Smooth muscle cell of the brain vasculature (primary cell): ENCODE measurements around the gene AKAP8.
"Not testable (repeated sequence)": the region's sequence is repeated elsewhere in the genome, so short reads cannot be mapped to it uniquely, and the experiment has no call there.

Experiments
- DNase-seq: peaks from one replicate; pipeline ENCODE4 v3.0.0-alpha.2; 2012; ENCODE audit warnings: low read depth, low spot score

The AKAP8 gene

DNA sequence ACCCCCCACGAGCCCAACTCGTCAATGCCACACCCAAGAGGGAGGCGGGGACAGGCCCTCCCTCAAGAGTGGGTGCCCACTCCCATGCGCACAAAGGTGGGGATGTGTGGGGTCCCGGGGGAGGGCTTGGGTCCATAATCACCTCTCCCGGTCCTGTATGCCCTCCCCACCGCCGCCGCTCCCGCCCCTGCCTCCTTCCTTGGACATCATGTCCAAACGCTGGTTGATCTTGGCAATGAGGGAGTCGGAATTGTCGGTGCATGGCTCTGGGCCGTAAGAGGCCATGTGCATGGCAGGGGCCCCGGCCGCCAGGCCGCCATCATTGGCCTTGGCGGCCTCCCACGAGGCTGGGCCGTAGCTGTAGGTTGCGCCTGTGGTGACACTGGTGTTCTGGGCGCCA, 5.9 kb downstream of the AKAP8 start:
- DNase-seq: no peak

DNA sequence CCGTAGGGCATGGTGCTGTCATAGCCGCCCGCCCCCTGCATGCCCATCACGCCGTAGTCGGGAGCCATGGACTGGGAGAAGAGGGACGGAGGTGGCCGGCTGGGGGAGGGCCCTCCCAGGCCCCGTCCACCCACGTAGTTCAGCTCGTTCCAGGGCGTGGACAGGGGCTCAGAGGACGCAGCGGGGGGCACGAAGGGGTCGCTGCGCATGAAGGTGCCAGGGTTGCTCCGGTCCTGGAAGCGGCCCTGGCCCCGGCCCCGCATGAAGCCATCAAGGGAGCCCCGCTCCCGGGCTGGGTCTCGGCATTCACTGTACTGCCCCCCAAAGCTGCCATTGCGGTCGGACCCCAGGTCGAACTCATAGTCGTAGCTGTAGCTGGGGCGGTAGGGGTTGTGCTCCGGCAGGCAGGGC, 6.7 kb downstream of the AKAP8 start:
- DNase-seq: no peak

DNA sequence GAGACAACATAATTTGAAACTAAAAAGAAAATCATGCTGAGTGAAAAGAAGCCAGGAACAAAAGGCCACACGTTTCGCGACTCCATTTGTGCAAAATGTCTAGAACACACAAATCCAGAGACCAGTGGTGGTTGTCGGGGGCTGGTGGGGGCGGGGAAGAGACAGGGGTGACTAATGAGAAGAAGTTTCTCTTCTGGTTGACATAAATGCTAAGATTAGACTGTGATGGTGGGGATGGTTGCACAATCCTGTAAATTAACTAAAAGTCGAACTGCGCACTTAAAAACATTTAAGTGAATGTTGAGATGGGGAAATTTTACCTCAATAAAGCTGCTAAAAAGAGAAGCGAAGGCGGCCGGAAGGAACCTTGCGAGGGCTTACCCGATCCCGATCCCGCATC, 7.1 kb downstream of the AKAP8 start:
- no peak for DNase-seq

DNA sequence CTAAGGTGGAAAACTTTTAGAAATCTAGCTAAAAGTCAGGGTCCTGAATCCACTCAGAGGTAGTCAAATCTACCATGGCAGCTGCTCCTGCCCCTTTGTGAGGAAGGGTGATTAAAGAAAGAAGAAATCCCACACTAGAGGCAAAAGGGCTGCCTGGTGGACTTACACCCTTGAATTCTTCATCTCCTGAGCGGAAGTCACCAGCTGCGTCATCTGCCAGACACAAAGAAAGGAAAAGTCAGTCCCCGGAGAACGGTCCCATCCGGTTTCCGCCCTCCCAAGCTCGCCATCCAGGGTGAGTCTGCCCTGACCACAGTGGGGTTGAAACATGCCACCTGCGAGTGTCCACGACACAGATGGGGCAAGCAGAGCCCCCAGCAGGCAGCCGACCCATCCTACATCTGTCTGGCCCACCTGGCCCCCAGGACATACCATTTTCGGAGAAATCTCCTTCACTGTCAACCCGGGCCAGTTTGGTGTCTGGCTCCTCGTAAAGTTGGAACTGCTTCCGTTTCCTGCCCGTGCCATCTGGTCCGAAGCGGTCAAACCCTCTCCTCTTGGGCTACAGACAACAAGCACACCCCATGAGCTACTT, 7.7 kb downstream of the AKAP8 start:
- no peak for DNase-seq

DNA sequence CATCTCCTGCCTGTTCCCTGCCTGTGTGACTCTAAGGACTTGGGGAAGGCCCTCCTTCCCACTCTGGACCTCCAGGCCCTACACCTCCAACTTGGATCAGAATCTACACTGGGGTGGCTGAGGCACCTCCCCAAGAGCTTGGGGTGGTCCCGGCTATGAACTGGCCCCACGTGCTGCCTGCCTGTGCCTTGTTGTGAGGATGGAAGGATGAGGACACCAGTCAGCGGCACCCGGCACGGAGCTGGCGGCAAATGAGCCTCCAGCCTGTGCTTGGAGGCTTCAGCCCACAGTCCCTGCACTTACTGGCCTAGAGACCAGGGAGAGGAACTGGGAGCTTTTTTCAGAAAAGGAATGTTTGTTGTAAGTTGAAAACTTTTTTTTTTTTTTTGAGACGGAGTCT, 8.5 kb downstream of the AKAP8 start:
- DNase-seq: no peak

DNA sequence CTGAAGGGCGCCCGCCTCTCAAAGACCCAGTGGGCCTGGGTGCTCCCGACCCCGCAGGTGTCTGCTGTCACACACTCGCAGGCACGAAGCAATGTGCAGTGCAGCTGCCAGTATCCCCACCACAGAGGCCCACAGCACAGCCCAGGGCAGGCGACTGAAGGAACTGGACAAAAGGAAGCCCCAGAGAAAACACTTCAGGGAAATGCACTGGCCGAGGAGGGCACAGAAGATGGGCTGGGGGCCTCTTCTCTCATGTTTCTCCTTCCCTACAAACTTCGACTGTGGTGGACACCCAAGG, 10.0 kb downstream of the AKAP8 start:
- no peak for DNase-seq

DNA sequence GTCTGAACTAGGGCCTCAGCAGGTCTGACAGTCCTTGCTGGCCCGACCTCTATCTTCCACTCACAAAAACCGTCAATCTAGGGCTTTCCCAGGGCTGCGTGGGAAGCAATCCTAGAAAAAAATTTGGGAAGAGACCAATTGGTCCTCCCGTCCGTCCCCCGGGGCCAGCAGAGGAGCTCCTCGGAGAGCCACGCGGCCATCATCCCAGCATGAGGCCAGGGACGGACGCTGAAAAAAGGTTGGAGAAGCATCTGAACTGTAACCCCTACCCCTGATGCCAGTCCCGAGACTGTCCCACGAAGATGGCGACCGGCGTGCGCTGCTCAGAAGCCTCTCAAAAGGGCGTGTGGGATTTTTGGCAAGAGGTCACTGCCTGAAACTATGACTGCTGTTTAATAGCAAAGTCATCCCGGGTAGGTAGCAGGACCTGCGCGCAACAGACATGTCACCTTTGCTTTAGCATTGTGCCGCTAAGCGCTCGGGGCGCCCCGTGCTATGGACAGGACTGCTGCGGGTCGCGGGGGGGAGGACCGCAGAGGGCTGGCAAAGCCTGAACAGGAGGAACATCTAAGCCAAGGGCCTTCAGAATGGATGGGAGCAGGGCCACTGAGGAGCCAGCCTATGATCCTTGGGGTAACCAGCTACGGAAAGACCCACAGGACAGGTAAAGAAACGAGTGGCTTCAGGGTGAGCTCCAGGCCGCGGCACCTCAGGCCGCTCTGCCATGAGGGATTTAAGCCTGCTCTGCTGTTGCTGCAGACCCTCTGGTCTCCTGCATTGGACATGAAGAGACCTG, 10.6 kb downstream of the AKAP8 start:
- no peak for DNase-seq

DNA sequence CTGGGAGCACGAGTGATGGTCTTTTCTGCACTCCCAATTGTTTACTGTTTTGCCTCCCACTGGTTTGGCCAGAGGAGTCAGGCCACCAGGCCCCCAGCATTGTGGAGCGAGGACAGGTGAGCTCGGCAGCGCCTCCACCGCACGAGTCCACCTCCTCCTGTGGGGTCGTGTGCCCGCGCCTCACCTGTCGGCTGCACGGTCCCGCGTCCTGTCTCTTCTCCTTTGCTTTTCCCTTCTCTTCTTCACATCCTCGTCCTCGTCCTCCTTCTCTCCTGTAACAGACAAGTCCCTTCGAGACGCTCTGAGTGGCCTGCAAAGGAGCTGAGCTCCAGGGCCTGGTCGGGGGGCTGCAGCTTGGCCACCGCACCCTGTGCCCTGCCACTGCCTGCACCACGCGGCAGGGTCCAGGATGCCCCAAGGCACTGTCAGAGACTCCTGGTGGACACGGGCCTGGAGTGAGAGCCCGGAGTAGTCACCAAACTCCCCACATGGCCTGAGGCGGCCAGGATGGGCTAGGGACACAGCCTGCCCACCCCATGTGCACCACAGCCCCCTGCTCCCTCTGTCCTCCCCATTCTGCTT, 11.4 kb downstream of the AKAP8 start:
- no peak for DNase-seq

DNA sequence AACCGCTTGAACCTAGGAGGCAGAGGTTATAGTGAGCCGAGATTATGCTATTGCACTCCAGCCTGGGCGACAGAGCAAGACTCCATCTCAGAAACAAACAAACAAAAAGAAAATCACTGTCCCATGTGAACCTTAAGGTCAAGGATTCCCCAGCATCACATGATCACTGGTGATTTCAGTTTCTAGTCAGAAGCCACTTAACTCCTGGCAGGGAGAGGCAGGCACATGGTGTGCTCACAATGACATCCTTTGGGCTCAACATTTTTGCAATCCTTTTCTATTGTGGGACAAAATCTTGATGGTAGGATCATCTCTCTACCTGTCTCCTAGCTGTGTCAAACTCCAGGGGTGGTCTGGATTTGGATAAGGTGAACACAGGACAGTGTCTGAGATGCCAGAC, 12.1 kb downstream of the AKAP8 start:
- DNase-seq: no peak

DNA sequence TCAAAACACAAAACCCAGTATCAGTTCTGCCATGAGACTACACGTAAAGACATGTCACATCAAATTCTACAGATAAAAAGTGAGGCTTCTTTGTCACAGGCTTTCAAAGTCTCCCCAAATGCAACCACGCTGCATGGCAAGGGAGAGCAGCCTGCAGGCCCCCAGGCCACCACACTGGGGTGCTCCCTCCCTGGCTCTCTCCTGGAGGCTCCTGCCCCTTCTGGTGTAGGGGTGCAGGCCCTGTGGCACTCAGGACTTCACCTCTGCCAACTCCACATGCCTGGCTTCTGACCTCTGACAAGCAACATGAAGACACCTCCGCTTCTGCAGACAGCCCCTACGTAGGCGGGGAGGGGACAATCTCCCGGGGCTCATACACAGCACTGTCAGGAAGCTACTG, 14.3 kb downstream of the AKAP8 start:
- DNase-seq: no peak

DNA sequence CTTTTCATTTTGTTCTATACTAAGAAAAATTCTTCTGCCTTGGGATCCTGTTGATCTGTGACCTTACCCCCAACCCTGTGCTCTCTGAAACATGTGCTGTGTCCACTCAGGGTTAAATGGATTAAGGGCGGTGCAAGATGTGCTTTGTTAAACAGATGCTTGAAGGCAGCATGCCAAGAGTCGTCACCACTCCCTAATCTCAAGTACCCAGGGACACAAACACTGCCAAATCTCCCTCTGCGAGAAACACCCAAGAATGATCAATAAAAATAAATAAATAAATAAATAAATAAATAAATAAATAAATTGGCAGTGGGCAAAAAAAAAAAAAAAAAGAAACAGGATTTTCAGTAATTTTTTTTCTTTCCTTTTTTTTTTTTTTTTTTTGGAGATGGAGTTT, 15.8 kb downstream of the AKAP8 start:
- DNase-seq: not testable (repeated sequence)

DNA sequence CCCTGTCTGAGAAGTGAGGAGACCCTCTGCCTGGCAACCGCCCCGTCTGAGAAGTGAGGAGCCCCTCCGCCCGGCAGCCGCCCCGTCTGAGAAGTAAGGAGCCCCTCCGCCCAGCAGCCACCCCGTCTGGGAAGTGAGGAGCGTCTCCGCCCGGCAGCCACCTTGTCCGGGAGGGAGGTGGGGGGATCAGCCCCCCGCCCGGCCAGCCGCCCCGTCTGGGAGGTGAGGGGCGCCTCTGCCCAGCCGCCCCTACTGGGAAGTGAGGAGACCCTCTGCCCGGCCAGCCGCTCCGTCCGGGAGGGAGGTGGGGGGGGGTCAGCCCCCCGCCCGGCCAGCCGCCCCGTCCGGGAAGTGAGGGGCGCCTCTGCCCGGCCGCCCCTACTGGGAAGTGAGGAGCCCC, 16.5 kb downstream of the AKAP8 start:
- DNase-seq: not testable (repeated sequence)

DNA sequence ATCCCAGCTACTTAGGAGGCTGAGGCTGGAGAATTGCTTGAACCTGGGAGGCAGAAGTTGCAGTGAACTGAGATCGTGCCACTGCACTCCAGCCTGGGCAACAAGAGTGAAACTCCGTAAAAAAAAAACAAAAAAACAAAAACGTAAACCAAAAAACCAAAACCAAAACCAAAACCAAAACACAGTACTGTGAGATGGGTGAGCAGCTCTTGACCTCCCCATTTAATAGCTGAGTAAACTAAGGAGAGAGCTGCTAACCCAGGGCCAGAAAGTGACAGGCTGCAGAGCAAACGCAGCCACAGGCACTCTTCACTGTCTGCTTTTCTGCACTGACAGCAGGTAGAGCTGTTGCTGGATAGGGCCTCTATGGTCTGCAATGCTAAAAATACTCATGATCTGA, 19.6 kb downstream of the AKAP8 start:
- not testable (repeated sequence) for DNase-seq

DNA sequence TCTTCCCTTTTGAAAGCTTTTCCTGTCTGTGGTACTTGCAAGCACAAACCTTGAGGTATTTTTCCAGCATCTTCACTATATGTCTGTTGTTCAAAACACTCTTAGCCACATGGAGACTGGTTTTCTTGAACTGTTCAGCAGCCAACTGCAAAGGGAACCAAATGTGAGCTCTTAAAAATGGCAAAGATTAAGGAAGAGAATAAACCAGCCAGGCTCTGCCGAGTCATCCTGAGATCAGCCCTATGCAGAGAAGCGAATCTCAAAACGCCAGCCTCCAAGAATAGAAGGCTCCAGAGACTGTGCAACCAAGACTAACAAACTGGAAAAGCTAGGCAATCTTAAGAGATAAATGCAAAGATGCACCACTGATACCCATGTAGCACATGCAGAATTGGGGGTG, 20.7 kb downstream of the AKAP8 start:
- DNase-seq: no peak

DNA sequence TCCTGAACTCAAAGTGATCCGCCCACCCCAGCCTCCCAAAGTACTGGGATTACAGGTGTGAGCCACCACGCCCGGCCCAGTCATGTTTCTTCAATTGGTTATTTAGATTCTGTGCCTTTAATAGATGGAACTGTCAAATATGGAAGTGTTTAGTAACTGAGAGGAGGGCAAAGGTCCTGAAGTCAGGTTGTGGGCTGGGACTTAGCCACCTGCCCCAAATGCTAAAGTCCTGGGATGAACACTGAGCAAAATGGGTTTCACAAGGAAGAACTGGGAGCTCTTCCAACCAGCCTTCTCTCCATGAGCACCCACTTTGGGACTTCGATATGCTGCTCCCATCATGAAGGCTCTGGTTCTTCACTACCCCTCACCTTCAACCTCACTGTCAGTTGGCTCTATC, 21.7 kb downstream of the AKAP8 start:
- no peak for DNase-seq

DNA sequence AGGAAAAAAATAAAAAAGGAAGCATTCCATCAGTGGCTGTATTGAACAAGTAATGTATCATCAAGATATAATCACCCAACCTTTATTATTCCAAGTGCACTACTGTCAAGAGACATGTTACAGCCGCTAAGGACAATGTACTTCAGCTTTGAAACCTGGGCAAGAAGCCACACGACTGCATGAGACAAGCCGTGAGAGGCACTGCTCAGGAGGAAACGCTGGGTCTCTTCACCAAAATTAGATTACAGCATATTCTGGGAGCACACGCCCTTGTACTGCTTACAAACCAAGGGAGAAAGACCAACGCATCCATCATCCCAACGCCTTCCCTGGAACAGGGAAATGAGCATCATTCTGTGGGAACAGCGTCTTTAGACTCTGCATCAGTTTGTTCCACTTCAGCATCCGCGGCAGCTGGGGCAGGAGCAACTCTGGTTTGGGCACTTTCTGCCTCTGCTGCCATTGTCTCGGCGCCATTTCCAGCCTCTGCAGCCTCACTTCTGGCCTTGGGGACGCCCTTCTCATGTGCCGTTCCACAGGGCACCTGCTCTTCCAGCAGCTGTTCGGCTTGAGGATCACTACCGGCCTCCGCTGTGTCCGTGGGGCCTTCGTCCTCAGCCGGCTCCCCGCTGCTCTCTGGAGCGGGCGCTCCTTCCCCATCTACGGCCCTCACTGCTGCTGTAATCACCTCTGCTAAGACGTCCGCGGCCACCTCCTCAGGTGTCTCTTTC, 24.9 kb downstream of the AKAP8 start:
- DNase-seq: no peak

DNA sequence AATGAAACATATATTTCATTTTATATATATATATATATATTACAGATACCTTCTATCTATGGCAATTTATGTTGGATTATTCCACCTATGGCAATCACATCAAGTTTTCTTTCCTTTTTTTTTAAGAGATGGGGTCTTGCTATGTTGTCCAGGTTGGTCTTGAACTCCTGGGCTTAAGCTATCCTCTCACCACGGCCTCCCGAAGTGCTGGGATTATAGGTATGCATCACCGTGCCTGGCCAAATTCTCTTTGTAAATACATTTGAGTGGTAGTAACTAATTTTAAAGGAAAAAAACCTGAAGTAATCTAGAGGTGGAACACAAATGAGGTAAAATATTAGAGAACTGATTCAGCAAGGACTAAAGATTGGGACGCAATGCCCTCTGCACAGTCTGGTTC, 25.7 kb downstream of the AKAP8 start:
- DNase-seq: no peak

DNA sequence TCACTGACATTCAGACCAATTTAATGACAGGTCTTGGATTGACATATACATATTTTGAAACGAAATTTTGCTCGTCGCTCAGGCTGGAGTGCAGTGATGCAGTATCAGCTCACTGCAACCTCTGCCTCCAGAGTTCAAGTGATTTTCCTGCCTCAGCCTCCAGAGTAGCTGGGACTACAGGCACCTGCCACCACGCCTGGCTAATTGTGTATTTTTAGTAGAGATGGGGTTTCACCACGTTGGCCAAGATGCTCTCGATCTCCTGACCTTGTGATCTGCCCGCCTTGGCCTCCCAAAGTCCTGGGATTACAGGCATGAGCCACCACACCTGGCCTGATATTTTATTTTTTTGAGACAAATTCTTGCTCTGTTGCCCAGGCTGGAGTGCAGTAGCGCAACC, 27.1 kb downstream of the AKAP8 start:
- DNase-seq: not testable (repeated sequence)

DNA sequence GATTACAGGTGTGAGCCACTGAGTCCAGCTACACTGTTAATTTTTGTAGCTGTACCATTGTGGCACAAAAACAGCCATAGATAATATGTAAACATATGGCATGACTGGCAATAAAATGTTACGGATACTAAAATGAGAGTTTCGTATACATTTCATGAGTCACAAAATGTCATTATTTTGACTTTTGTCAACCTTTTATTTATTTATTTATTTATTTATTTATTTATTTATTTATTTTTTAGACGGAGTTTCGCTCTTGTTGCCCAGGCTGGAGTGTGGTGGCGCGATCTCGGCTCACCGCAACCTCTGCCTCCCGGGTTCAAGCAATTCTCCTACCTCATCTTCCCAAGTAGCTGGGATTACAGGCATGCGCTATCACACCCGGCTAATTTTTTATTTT, 38.3 kb downstream of the AKAP8 start:
- not testable (repeated sequence) for DNase-seq

DNA sequence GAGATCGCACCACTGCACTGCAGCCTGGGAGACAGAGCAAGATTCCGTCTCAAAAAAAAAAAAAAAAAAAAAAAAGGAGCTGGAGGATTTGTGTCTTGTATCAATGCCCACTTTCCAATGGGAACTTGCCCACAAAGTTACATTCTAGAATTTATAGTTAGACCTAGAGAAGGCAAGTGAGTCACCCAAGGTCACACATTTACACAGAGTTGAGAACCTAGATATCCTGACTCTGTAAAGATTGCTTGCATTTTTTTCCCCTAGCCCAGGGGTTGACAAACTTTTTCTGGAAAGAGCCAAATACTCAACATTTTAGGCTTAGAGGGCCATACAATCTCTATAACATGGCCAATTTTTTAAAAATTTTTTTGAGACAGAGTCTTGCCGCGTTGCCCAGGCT, 39.5 kb downstream of the AKAP8 start:
- no peak for DNase-seq

DNA sequence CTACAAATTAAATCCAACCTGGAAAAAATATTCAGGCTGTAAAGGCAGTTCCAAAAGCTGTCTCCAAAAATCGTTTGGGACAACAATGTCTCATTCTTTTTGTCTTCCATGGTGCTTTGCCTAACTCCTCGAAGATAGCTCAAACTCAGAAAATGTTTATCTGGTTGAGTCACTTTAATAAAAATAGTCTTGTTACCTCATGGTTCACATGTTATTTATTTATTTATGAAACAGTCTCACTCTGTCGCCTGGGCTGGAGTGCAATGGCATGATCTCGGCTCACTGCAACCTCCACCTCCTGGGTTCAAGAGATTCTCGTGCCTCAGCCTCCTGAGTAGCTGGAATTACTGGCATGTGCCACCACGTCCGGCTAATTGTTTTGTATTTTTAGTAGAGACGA, 42.4 kb downstream of the AKAP8 start:
- DNase-seq: no peak

DNA sequence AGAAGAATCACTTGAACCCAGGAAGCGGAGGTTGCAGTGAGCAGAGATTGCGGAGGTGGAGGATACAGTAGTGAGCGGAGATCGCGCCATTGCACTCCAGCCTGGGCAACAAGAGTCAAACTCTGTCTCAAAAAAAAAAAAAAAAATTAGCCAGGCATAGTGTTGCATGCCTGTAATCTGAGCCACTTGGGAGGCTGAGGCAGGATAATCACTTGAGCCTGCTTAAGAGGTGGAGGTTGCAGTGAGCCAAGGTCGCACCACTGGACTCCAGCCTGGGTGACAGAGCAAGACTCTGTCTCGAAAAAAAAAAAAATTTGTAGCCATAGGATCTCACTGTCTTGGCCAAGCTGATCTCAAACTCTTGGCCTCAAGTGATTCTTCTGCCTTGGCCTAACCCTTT, 43.6 kb downstream of the AKAP8 start:
- not testable (repeated sequence) for DNase-seq
